GM13977 (cell line): Measurements from ENCODE around the gene OVCH2.
"Not testable (repeated sequence)": the region's sequence is repeated elsewhere in the genome, so short reads cannot be mapped to it uniquely, and the experiment has no call there.

Experiments
- DNase-seq: peaks from one replicate; pipeline ENCODE4 v3.0.0; 2012; ENCODE audit warnings: low spot score
- in situ Hi-C: fragments of 300-500 bp; cut with MboI; formaldehyde crosslinking; loops from one replicate; pipeline ENCODE4 v1.12.0; 2022; ENCODE audit warnings: low sequenced_read_pairs, low pct_unique_long_range_greater_than_20kb, mixed read lengths, inconsistent platforms; ENCODE audit not compliant: unreplicated experiment
- TF ChIP-seq, protein P1 (sequence below): IDR thresholded peaks from 2 replicates; pipeline ENCODE4 v1.5.1; 2012; ENCODE audit warnings: mild to moderate bottlenecking, control low read depth; ENCODE audit not compliant: insufficient read depth; ENCODE audit errors: extremely low read depth, missing control alignments

Gene OVCH2

GRCh38 chr11:7667460-7667859 is 38.8 kb downstream of the OVCH2 start:
- no peak for DNase-seq
- in situ Hi-C loops: no loop called here
- TF ChIP-seq, protein P1, sequence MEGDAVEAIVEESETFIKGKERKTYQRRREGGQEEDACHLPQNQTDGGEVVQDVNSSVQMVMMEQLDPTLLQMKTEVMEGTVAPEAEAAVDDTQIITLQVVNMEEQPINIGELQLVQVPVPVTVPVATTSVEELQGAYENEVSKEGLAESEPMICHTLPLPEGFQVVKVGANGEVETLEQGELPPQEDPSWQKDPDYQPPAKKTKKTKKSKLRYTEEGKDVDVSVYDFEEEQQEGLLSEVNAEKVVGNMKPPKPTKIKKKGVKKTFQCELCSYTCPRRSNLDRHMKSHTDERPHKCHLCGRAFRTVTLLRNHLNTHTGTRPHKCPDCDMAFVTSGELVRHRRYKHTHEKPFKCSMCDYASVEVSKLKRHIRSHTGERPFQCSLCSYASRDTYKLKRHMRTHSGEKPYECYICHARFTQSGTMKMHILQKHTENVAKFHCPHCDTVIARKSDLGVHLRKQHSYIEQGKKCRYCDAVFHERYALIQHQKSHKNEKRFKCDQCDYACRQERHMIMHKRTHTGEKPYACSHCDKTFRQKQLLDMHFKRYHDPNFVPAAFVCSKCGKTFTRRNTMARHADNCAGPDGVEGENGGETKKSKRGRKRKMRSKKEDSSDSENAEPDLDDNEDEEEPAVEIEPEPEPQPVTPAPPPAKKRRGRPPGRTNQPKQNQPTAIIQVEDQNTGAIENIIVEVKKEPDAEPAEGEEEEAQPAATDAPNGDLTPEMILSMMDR: no peak

GRCh38 chr11:7666292-7666866 is 39.9 kb downstream of the OVCH2 start:
- in situ Hi-C loops: no loop called here
- DNase-seq: no peak
- TF ChIP-seq, protein P1: no peak

- peak; percentile 89 for DNase-seq
- in situ Hi-C loops: no loop called here
- TF ChIP-seq, protein P1: peak; percentile 91
Measured at GRCh38 chr11:7665473-7666291, 40.6 kb downstream of the OVCH2 start.

DNA sequence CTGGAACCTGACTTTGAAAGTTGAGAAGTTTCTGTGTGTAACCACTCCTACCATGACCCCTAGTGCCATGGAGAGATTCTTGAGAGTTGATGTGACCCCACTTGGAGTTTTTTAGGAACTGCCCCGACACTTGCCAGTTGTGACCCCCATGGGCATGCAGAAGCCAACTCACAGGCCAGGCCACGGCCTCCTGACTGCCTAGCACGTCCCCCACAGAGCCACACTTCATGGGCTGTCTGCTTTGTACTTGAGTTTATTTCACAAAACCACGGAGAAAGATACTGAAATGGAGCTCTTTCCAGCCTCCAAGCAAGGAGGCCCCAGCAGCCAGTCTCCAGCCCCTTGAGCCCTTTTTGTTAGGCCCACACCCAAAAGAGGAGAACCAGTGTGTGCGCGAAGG is 41.4 kb downstream of the OVCH2 start:
- TF ChIP-seq, protein P1: no peak
- in situ Hi-C loops: no loop called here
- no peak for DNase-seq

DNA sequence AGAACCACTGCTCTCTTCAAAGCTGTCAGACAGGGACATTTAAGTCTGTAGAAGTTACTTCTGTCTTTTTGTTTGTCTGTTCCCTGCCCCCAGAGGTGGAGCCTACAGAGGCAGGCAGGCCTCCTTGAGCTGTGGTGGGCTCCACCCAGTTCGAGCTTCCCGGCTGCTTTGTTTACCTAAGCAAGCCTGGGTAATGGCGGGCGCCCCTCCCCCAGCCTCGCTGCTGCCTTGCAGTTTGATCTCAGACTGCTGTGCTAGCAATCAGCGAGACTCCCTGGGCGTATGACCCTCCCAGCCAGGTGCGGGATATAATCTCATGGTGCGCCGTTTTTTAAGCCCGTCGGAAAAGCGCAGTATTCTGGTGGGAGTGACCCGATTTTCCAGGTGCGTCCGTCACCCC is 42.7 kb downstream of the OVCH2 start:
- in situ Hi-C loops, DNase-seq: not testable (repeated sequence)

- DNase-seq: peak; percentile 28
- TF ChIP-seq, protein P1: peak; percentile 51
- in situ Hi-C loops: no loop called here
Measured at GRCh38 chr11:7657306-7658025, 48.8 kb downstream of the OVCH2 start.

- TF ChIP-seq, protein P1: no peak
- no peak for DNase-seq
- in situ Hi-C loops: no loop called here
Measured at GRCh38 chr11:7656704-7657103, 49.6 kb downstream of the OVCH2 start.
